ENCODE results near the gene SYNE2.
"Not testable (repeated sequence)": the region's sequence is repeated elsewhere in the genome, so short reads cannot be mapped to it uniquely, and the experiment has no call there.

The SYNE2 gene

GRCh38 chr14:64208261-64208660 is 355.5 kb downstream of the SYNE2 start:
- DNase-seq (ENCODE audit: low read depth) = no peak
- no peak for TF ChIP-seq CTCF (IDR thresholded peaks at IDR 0.05; ENCODE audit: insufficient read depth, low read depth, low read length, missing control alignments)
- H3K4me3 ChIP-seq (ENCODE audit: low read length) = no peak overlapping the region

- DNase-seq (ENCODE audit: low read depth) = no peak
These were observed 356.2 kb downstream of the SYNE2 start for GRCh38 chr14:64208981-64209380.

DNA sequence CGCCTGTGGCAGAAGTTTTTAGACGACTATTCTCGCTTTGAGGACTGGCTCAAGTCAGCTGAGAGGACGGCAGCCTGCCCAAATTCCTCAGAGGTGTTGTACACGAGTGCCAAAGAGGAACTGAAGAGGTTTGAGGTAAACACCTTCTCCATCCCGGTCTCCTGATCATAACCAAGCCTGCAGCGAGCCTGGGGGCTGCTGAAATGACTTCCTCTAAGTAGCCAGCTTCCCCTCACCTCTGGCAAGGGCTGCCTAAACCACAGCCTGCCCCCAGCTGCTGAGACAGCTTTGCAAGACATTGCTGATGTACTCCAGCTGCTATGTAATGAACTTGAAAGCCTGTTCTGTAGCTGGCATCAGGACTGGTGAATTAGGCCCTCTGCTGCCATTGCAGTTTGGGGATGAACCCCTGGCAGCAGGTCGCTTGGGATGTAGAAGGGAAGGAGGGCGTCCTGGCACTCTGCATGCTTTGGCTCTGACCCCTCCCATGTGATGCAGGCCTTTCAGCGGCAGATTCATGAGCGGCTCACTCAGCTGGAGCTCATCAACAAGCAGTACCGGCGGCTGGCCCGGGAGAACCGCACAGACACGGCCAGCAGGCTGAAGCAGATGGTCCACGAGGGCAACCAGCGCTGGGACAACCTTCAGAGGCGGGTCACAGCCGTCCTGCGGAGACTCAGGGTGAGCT is 356.8 kb downstream of the SYNE2 start:
- H3K4me3 ChIP-seq (ENCODE audit: low read length) = no peak overlapping the region
- no peak for TF ChIP-seq CTCF (IDR thresholded peaks at IDR 0.05; ENCODE audit: insufficient read depth, low read depth, low read length, missing control alignments)
- DNase-seq (ENCODE audit: low read depth) = no peak

More at GRCh38 chr14:64208981-64209380, 356.2 kb downstream of the SYNE2 start:
- H3K4me3 ChIP-seq (ENCODE audit: low read length) = no peak overlapping the region
- TF ChIP-seq CTCF (IDR thresholded peaks at IDR 0.05; ENCODE audit: insufficient read depth, low read depth, low read length, missing control alignments) = no peak

DNA sequence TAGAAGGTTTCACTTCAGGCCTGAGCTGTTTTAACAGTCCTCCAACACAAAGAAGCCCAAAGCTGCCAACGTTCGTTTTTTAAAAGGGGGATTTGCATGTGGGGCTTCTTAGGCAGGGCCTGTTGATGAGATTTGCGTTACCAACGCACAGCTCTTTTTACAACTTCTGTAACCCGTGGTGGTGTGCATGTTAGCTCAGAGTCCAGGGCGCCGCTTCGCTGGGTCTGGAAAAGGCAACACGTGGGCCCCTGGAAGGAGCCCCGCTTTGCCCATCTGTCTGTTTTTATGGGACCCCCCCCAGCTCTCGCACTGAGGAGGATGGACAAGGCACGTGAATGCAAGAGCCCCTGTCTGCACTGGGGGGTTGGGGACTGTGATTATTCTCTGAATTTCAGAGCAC is 357.4 kb downstream of the SYNE2 start:
- no peak for DNase-seq (ENCODE audit: low read depth)
- TF ChIP-seq CTCF (IDR thresholded peaks at IDR 0.05; ENCODE audit: insufficient read depth, low read depth, low read length, missing control alignments) = no peak
- no peak overlapping the region for H3K4me3 ChIP-seq (ENCODE audit: low read length)

- not testable (repeated sequence) for H3K4me3 ChIP-seq (ENCODE audit: low read length)
These were observed 358.1 kb downstream of the SYNE2 start for GRCh38 chr14:64210912-64211311.

DNA sequence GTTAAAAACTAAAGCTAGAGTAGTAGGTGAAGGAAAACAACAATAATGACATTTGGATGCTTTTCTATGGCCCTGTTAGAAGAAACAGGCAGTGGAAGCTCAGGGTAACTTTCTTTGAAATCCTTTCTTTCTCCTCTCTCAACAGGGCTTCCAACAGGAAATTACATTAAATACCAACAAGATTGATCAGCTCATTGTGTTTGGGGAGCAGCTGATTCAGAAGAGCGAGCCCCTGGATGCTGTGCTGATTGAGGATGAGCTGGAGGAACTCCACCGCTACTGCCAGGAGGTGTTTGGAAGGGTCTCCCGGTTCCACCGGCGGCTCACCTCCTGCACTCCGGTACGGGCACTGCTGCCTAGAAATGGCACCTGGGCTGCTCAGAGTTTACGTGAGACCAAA is 359.9 kb downstream of the SYNE2 start:
- peak; percentile 26 for DNase-seq (ENCODE audit: low read depth)
- H3K4me3 ChIP-seq (ENCODE audit: low read length) = no peak overlapping the region
- no peak for TF ChIP-seq CTCF (IDR thresholded peaks at IDR 0.05; ENCODE audit: insufficient read depth, low read depth, low read length, missing control alignments)

More at GRCh38 chr14:64210912-64211311, 358.1 kb downstream of the SYNE2 start:
- DNase-seq (ENCODE audit: low read depth) = not testable (repeated sequence)

GRCh38 chr14:64213086-64213485 is 360.3 kb downstream of the SYNE2 start:
- no peak for TF ChIP-seq CTCF (IDR thresholded peaks at IDR 0.05; ENCODE audit: insufficient read depth, low read depth, low read length, missing control alignments)
- DNase-seq (ENCODE audit: low read depth) = peak; percentile 81
- H3K4me3 ChIP-seq (ENCODE audit: low read length) = no peak overlapping the region

Data from epithelial cell of esophagus (primary cell).